Mesothelial cell of epicardium (in vitro differentiated cells): Measurements from ENCODE around the gene LENG8. TPM values are rescaled to one million over a fixed set of nuclear protein-coding genes. Genes with fewer than 3 reads are reported as not detected.

Source experiments
- DNase-seq, 2 experiments: peaks; one replicate each; pipeline ENCODE4 v3.0.0; 2021; ENCODE audit warnings: low spot score in 2 of 2; ENCODE audit not compliant: unreplicated experiment in 2 of 2
- H3K27ac Mint-ChIP-seq: 2 replicates; pipeline ENCODE4 v1.8.0; 2021; ENCODE audit warnings: mixed read lengths
- H3K27me3 Mint-ChIP-seq: 2 replicates; pipeline ENCODE4 v1.8.0; 2021; ENCODE audit warnings: low read depth, mixed read lengths
- H3K36me3 Mint-ChIP-seq: 2 replicates; pipeline ENCODE4 v1.8.0; 2021; ENCODE audit warnings: mixed read lengths
- H3K4me1 Mint-ChIP-seq: 2 replicates; pipeline ENCODE4 v1.8.0; 2021; ENCODE audit warnings: mixed read lengths
- H3K4me3 Mint-ChIP-seq: 2 replicates; pipeline ENCODE4 v1.8.0; 2021; ENCODE audit warnings: mild to moderate bottlenecking, moderate library complexity, mixed read lengths
- H3K9me3 Mint-ChIP-seq: 2 replicates; pipeline ENCODE4 v1.8.0; 2021; ENCODE audit warnings: mixed read lengths
- CTCF ChIP-seq: fragments of 200-600 bp; sonication (generic); IDR thresholded peaks from one replicate; pipeline ENCODE4 v1.5.0; 2021; ENCODE audit warnings: antibody characterized with exemption; ENCODE audit not compliant: unreplicated experiment
- total RNA-seq: library from RNA; stranded (reverse); gene quantifications from 3 replicates; pipeline ENCODE4 v1.2.1, GENCODE V29; 2021

LENG8 gene
- total RNA-seq, 1 donor from 2014 or later, result 312 TPM

GRCh38 chr19:54415901-54416673 is 32.9 kb upstream of the LENG8 start:
- H3K27me3 Mint-ChIP-seq, result peaks cover 75% of the 10 kb centered on the region
- H3K36me3 Mint-ChIP-seq, result no peaks in the 10 kb centered on the region
- H3K4me3 Mint-ChIP-seq, result peak overlapping the region; percentile 16
- H3K9me3 Mint-ChIP-seq, result peaks cover 5% of the 10 kb centered on the region
- peaks cover 13% of the 10 kb centered on the region for H3K4me1 Mint-ChIP-seq
- no peak for TF ChIP-seq CTCF
- H3K27ac Mint-ChIP-seq, result no peak overlapping the region
- DNase-seq, result no peak

DNA sequence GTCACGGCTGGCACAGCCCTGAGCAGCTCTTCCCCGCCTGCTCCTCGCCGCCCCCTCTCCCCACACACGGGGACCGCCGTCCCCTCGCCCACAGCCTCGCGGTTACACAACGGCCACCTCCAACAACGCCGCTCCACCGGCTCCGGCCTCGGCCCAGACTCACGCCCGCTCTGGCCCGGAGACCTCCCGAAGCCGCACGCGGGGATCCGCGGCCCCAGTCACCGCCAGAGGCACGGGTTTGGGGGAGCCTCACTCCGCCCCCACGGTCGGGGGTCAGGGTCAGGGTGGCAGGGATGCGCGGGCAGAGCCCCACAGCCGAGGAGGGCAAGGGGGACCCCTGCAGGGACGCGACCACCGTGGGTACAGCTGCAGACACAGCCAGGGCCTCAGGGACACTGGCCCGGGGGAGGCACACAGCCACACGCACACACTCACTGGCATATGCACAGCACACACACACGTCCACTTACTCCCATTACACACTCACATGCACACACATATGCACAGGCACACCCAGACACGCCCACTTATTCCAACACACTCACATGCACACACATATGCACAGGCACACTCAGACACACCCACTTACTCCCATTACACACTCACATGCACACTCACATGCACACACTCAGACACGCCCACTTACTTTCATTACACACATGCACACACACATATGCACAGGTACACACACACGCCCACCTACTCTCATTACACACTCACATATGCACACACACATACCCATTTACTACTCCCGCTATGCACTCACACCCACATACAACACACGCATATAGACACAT is 32.1 kb upstream of the LENG8 start:
- Mint-ChIP-seq H3K36me3 (no peaks in the 10 kb centered on the region), H3K4me1 (peaks cover 18% of the 10 kb centered on the region), H3K4me3 (no peak overlapping the region), H3K9me3 (peaks cover 5% of the 10 kb centered on the region), H3K27ac (no peak overlapping the region), H3K27me3 (peaks cover 77% of the 10 kb centered on the region)
- DNase-seq, result no peak
- no peak for TF ChIP-seq CTCF

DNA sequence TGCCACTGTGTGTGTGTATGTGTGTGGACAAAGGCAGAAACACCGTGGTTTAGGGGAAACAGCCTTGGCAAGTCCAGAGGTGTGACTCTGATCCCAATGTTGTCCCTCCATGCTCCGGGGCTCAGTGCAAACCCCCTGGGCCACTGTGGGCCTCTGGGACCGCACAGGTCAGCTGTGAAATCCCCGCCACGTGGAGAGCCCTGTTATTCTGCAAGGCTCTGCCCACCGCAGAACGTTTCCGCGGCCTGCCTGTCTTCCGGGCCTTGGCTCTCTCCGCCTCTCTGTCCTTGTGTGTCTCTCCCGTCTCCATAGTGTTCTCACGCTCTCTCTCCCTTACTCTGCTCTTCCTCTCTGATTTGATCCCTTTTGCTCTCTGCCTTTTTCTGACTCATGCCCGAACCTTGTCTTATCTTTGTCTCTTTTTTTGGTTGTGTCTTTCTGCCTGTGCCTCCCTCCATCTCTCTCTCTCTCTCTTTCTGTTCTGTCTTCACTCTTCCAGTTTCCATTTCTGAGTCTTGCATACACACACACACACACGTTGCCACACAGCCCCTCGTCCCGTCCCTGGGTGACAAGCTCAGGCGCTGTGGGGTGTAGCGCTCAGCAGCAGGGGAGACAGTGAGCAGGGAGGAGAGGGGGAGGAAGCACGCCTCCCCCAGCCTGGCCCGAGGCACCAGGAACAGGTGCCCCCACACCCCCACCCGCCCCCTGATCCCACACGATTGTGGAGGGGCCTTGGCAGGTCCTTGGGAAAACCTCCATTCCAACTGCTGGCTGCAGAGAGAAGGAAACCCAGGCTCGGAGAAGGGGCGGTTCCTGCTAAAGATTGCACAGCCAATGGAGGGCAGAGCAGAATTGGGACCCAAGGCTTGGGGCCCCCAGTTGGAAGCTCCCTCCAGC is 30.7 kb upstream of the LENG8 start:
- Mint-ChIP-seq H3K4me1 (peaks cover 18% of the 10 kb centered on the region), H3K9me3 (peaks cover 5% of the 10 kb centered on the region), H3K4me3 (no peak overlapping the region), H3K36me3 (no peaks in the 10 kb centered on the region), H3K27me3 (peaks cover 79% of the 10 kb centered on the region), H3K27ac (peak overlapping the region; percentile 3)
- TF ChIP-seq CTCF, result no peak
- DNase-seq, result no peak

DNA sequence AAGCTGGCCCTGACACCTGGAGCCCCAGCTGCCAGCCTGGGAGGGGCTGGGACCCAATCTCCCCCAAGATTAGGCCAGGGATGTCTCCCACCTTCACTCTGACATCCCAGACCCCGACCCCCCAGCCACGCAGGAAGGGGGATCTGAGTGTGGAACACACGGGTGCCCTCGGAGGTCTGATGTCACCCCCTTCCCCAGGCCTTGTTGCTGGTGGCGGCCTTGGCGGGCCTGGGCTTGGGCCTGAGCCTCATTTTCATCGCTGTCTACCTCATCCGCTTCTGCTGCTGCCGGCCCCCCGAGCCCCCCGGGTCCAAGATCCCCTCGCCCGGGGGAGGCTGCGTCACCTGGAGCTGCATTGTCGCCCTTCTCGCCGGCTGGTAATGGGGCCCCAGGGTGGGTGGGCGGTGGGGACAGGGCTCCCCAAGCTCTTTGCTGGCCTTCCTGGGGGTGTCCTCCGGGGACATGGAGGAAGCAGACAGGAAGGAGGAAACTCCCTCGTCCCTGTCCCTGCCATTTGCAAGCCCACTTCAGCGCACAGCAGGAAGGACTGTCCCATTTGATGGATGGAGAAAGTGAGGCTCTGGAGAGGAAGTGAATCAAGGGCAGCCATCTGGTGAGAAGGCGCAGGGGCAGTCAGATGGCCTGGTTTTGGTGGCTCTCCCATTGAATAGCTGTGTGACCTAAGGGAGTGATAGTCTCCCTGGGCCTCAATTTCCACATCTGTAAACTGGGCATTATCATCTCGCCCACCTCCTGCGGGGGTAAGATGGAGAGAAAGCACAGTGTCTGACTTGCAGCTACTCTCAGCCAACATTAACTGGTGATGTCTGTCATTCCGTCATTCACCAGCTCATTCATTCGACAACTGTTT is 29.8 kb upstream of the LENG8 start:
- H3K4me3 Mint-ChIP-seq, result no peak overlapping the region
- no peak for DNase-seq
- H3K36me3 Mint-ChIP-seq, result no peaks in the 10 kb centered on the region
- peaks cover 2% of the 10 kb centered on the region for H3K9me3 Mint-ChIP-seq
- H3K4me1 Mint-ChIP-seq, result peaks cover 18% of the 10 kb centered on the region
- H3K27ac Mint-ChIP-seq, result no peak overlapping the region
- no peak for TF ChIP-seq CTCF
- H3K27me3 Mint-ChIP-seq, result peaks cover 82% of the 10 kb centered on the region

- Mint-ChIP-seq H3K27me3 (peaks cover 82% of the 10 kb centered on the region), H3K27ac (no peak overlapping the region), H3K9me3 (no peaks in the 10 kb centered on the region), H3K36me3 (no peaks in the 10 kb centered on the region), H3K4me3 (peak overlapping the region; percentile 30), H3K4me1 (peaks cover 18% of the 10 kb centered on the region)
- DNase-seq, result no peak
- TF ChIP-seq CTCF, result no peak
These were observed 29.0 kb upstream of the LENG8 start for GRCh38 chr19:54420068-54420382.
